Uterus (tissue), 2 donors: Measurements from ENCODE around the gene STKLD1.

Experiments
- POLR2A ChIP-seq, 2 donors: fragments of 450-650 bp; IDR thresholded peaks; one replicate each; pipeline ENCODE4 v1.6.1; 2016; ENCODE audit warnings: antibody characterized with exemption in 2 of 2, mild to moderate bottlenecking in 1 of 2, moderate library complexity in 1 of 2
- TF ChIP-seq, protein P1 (sequence below), 4 experiments: fragments of 200-600 bp in 2 of 4; fragments of 450-650 bp in 2 of 4; sonication (generic) in 2 of 4; IDR thresholded peaks; one replicate each; pipeline ENCODE4 v1.5.1; 2016 to 2019; ENCODE audit warnings: antibody characterized with exemption in 4 of 4, mild to moderate bottlenecking in 2 of 4, moderate library complexity in 1 of 4

DNA sequence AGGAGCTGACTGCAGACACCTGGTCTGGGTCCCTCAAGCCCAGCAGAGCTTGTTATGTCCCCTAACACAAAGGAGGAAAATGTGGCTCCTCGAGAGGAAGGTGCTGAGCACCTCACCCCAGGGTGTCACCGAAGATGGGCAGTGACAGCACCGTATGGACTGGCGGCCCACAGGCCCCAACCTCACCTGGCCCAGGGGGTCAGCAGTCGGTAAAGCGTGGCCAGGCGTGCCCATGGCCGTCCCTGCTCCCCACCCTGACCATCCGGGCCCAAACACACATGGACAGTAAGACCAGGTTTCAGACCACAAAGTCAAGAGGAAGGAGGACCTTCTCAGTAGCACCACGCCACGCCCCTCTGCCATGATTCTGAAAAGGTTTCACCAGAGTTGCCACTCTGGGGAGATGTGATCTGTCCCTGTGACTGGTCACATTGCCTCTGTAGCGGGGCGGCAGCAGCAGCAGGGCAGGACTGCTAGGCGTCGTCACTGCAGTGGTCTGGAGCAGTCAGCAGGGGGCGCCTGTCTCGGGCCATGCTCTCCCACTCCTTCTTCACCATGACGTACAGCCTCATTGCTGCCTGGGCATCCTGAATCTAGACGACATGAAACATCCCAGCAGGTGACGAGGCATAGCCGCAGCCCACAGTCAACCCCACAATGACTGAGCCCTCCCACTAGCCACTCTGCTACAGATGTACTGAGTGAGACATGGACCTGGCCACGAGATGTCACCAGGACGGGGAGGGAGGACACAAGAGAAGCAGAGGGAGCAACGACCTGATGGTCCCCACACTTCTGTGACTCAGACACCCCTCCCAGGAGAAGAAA, 30.5 kb downstream of the STKLD1 start:
- TF ChIP-seq, protein P1, sequence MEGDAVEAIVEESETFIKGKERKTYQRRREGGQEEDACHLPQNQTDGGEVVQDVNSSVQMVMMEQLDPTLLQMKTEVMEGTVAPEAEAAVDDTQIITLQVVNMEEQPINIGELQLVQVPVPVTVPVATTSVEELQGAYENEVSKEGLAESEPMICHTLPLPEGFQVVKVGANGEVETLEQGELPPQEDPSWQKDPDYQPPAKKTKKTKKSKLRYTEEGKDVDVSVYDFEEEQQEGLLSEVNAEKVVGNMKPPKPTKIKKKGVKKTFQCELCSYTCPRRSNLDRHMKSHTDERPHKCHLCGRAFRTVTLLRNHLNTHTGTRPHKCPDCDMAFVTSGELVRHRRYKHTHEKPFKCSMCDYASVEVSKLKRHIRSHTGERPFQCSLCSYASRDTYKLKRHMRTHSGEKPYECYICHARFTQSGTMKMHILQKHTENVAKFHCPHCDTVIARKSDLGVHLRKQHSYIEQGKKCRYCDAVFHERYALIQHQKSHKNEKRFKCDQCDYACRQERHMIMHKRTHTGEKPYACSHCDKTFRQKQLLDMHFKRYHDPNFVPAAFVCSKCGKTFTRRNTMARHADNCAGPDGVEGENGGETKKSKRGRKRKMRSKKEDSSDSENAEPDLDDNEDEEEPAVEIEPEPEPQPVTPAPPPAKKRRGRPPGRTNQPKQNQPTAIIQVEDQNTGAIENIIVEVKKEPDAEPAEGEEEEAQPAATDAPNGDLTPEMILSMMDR (IDR thresholded peaks at IDR 0.05) = peak; percentile 66 to 82 (median 80)
- TF ChIP-seq POLR2A (IDR thresholded peaks at IDR 0.05) = no peak
